ENCODE data around the gene ARCN1.

The ARCN1 gene

DNA sequence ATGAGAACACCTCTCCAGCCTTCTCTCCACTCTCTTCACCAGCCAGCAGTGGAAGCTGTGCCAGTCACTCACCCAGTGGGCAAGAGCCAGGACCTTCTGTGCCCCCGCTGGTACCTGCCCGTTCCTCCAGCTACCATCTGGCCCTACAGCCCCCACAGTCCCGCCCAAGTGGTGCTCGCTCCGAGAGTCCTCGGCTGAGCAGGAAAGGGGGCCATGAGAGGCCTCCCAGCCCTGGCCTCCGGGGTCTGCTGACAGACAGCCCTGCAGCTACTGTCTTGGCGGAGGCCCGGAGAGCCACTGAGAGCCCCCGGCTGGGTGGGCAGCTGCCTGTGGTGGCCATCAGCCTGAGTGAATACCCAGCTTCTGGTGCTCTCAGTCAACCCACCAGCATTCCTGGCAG, 55.4 kb downstream of the ARCN1 start:
- H3K9ac ChIP-seq, result no peak overlapping the region
- no peak overlapping the region for H3K27ac ChIP-seq
- H3K36me3 ChIP-seq (ENCODE audit: control insufficient read depth, insufficient read depth, low read length), result no peaks in the 10 kb centered on the region
- H3K9me3 ChIP-seq (ENCODE audit: control insufficient read depth, low read length), result no peaks in the 10 kb centered on the region
- peaks cover 4% of the 10 kb centered on the region for H3K4me1 ChIP-seq
- no peaks in the 10 kb centered on the region for H3K79me2 ChIP-seq
- TF ChIP-seq, protein P1, sequence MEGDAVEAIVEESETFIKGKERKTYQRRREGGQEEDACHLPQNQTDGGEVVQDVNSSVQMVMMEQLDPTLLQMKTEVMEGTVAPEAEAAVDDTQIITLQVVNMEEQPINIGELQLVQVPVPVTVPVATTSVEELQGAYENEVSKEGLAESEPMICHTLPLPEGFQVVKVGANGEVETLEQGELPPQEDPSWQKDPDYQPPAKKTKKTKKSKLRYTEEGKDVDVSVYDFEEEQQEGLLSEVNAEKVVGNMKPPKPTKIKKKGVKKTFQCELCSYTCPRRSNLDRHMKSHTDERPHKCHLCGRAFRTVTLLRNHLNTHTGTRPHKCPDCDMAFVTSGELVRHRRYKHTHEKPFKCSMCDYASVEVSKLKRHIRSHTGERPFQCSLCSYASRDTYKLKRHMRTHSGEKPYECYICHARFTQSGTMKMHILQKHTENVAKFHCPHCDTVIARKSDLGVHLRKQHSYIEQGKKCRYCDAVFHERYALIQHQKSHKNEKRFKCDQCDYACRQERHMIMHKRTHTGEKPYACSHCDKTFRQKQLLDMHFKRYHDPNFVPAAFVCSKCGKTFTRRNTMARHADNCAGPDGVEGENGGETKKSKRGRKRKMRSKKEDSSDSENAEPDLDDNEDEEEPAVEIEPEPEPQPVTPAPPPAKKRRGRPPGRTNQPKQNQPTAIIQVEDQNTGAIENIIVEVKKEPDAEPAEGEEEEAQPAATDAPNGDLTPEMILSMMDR (IDR thresholded peaks at IDR 0.05), result no peak
- no peak overlapping the region for H3K4me2 ChIP-seq (ENCODE audit: low read length)
- no peak overlapping the region for H3K4me3 ChIP-seq (ENCODE audit: low read depth, low read length)
- no peaks in the 10 kb centered on the region for H3K27me3 ChIP-seq (ENCODE audit: control insufficient read depth, insufficient read depth, low read length)
- no peak overlapping the region for H2AFZ ChIP-seq

DNA sequence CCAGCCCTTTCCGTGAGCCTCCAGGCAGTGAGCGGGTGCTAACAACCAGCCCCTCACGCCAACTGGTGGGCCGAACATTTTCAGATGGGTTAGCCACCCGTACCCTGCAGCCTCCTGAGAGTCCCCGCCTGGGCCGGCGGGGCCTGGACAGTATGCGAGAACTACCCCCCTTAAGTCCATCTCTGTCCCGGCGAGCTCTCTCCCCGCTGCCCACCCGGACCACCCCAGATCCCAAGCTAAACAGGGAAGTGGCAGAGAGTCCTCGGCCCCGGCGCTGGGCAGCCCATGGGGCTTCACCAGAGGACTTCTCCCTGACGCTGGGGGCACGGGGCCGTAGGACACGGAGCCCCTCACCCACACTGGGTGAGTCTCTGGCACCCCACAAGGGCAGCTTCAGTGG, 55.8 kb downstream of the ARCN1 start:
- H3K4me3 ChIP-seq (ENCODE audit: low read depth, low read length), result no peak overlapping the region
- no peak overlapping the region for H3K9ac ChIP-seq
- no peak overlapping the region for H3K4me2 ChIP-seq (ENCODE audit: low read length)
- H3K36me3 ChIP-seq (ENCODE audit: control insufficient read depth, insufficient read depth, low read length), result no peaks in the 10 kb centered on the region
- no peaks in the 10 kb centered on the region for H3K9me3 ChIP-seq (ENCODE audit: control insufficient read depth, low read length)
- H3K79me2 ChIP-seq, result no peaks in the 10 kb centered on the region
- H3K4me1 ChIP-seq, result no peaks in the 10 kb centered on the region
- no peak overlapping the region for H3K27ac ChIP-seq
- no peaks in the 10 kb centered on the region for H3K27me3 ChIP-seq (ENCODE audit: control insufficient read depth, insufficient read depth, low read length)
- TF ChIP-seq, protein P1 (IDR thresholded peaks at IDR 0.05), result no peak
- no peak overlapping the region for H2AFZ ChIP-seq

DNA sequence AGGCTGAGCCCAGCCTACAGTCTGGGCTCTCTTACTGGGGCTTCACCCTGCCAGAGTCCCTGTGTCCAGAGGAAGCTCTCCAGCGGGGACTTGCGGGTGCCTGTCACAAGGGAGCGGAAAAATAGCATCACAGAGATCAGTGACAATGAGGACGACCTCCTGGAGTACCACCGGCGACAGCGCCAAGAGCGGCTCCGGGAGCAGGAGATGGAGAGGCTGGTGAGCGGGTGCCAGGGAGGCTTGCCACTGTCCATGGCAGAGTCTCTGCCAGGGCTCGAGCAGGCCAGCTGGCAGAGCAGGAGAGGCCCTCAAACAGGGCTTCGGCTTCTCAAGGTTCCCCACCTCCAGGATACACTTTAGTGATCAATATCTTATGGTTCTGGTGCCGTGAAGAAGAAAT, 56.2 kb downstream of the ARCN1 start:
- no peak overlapping the region for H3K9ac ChIP-seq

DNA sequence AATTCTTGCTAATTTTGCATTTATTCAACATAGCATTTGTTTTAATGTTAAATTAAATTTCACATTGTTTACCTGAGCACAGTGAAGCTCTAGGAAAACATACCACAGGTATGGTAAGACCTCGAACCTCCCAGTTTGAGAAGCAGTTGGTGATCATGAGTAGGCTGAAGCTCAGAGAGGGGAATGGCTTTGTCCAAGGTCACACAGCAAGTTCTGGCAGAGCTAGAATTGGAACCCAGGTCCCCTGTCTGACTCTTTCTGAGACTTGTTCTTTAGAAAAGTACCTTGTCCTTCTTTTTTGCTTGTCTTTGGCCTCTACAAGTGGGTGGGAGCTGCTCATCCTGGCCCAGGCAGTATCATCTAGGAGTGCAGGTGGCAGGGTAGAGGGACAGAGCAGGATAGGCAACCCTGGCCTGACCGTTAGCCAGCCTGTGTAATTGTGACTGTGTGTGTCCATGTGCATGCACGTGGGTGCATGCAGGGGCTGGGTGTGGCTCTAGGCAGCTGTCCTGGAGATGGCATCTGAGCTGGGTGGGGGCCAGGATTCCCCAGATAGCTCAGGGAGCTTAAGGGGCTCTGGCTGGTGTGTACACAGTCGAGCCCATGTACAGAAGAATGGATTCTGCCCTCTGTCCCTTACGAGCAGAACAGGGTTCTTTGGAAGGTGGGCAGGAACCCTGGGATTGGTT, 56.8 kb downstream of the ARCN1 start:
- TF ChIP-seq, protein P1 (IDR thresholded peaks at IDR 0.05), result no peak
- Histone ChIP-seq H3K4me3 (ENCODE audit: low read depth, low read length) (no peak overlapping the region), H3K9me3 (ENCODE audit: control insufficient read depth, low read length) (no peaks in the 10 kb centered on the region), H2AFZ (no peak overlapping the region), H3K79me2 (no peaks in the 10 kb centered on the region), H3K4me1 (peaks cover 6% of the 10 kb centered on the region), H3K4me2 (ENCODE audit: low read length) (no peak overlapping the region), H3K27me3 (ENCODE audit: control insufficient read depth, insufficient read depth, low read length) (no peaks in the 10 kb centered on the region), H3K9ac (no peak overlapping the region), H3K27ac (no peak overlapping the region), H3K36me3 (ENCODE audit: control insufficient read depth, insufficient read depth, low read length) (no peaks in the 10 kb centered on the region)

More for the DNA sequence above, 56.2 kb downstream of the ARCN1 start:
- Histone ChIP-seq H3K27ac (no peak overlapping the region), H3K27me3 (ENCODE audit: control insufficient read depth, insufficient read depth, low read length) (no peaks in the 10 kb centered on the region), H3K9me3 (ENCODE audit: control insufficient read depth, low read length) (no peaks in the 10 kb centered on the region), H3K4me2 (ENCODE audit: low read length) (no peak overlapping the region), H2AFZ (no peak overlapping the region), H3K79me2 (no peaks in the 10 kb centered on the region), H3K4me1 (peaks cover under 1% of the 10 kb centered on the region), H3K4me3 (ENCODE audit: low read depth, low read length) (no peak overlapping the region), H3K36me3 (ENCODE audit: control insufficient read depth, insufficient read depth, low read length) (no peaks in the 10 kb centered on the region)
- TF ChIP-seq, protein P1 (IDR thresholded peaks at IDR 0.05), result no peak
